GM23338 (cell line): ENCODE results near the gene NTN1.

Experiments
- CREB1 ChIP-seq: fragments of 250-450 bp; sonication (Bioruptor Pico); IDR thresholded peaks from 2 replicates; pipeline ENCODE4 v1.5.0; 2020; ENCODE audit warnings: low read depth, mild to moderate bottlenecking, moderate library complexity
- CTCF ChIP-seq, 2 experiments: fragments of 200-600 bp in 1 of 2; sonication (generic) in 1 of 2; conservative IDR thresholded peaks; 2 replicates each; pipeline versions ENCODE4 v1.5.1 to v1.6.1; 2016 to 2017; ENCODE audit warnings: antibody characterized with exemption in 2 of 2, low read depth in 2 of 2, mild to moderate bottlenecking in 2 of 2, moderate library complexity in 1 of 2
- ETS1 ChIP-seq: IDR thresholded peaks from 2 replicates; pipeline ENCODE4 v1.6.1; 2016; ENCODE audit warnings: antibody characterized with exemption
- EZH2 ChIP-seq: fragments of 200-600 bp; sonication (generic); IDR thresholded peaks from one replicate; pipeline ENCODE4 v1.8.0; 2017; ENCODE audit warnings: antibody characterized with exemption, mild to moderate bottlenecking, low read depth; ENCODE audit not compliant: unreplicated experiment
- EZH2phosphoT487 ChIP-seq: fragments of 200-600 bp; sonication (generic); IDR thresholded peaks from one replicate; pipeline ENCODE4 v1.8.1; 2018; ENCODE audit warnings: antibody characterized with exemption; ENCODE audit not compliant: unreplicated experiment
- JUNB ChIP-seq: IDR thresholded peaks from one replicate; pipeline ENCODE4 v1.6.1; 2016; ENCODE audit warnings: antibody characterized with exemption; ENCODE audit not compliant: unreplicated experiment
- NANOG ChIP-seq: IDR thresholded peaks from 2 replicates; pipeline ENCODE4 v1.6.1; 2016; ENCODE audit warnings: antibody characterized with exemption, borderline replicate concordance
- POLR2AphosphoS5 ChIP-seq: IDR thresholded peaks from 2 replicates; pipeline ENCODE4 v1.6.1; 2016; ENCODE audit warnings: antibody characterized with exemption, low read depth
- REST ChIP-seq: IDR thresholded peaks from one replicate; pipeline ENCODE4 v1.6.1; 2018; ENCODE audit warnings: antibody characterized with exemption; ENCODE audit not compliant: unreplicated experiment
- STAT1 ChIP-seq: IDR thresholded peaks from one replicate; pipeline ENCODE4 v1.6.1; 2016; ENCODE audit warnings: antibody characterized with exemption; ENCODE audit not compliant: unreplicated experiment
- ZNF114 ChIP-seq: fragments of 250-450 bp; sonication (Bioruptor Pico); IDR thresholded peaks from 2 replicates; pipeline ENCODE4 v1.5.0; 2020; ENCODE audit warnings: mild to moderate bottlenecking, moderate library complexity
- ZNF331 ChIP-seq: fragments of 250-450 bp; sonication (Bioruptor Pico); IDR thresholded peaks from 2 replicates; pipeline ENCODE4 v1.5.0; 2020; ENCODE audit warnings: low read depth, mild to moderate bottlenecking, moderate library complexity
- ZNF462 ChIP-seq: fragments of 250-450 bp; sonication (Bioruptor Pico); IDR thresholded peaks from 2 replicates; pipeline ENCODE4 v1.5.0; 2020; ENCODE audit warnings: mild to moderate bottlenecking, moderate library complexity

- TF ChIP-seq CTCF (conservative IDR thresholded peaks at IDR 0.05; ENCODE audit: low read depth in 2 of 2) (no peak), EZH2 (no peak), EZH2phosphoT487 (no peak), REST (no peak), STAT1 (no peak), ZNF114 (no peak), ETS1 (no peak), POLR2AphosphoS5 (no peak), JUNB (no peak), CREB1 (CRISPR knock-in tag) (no peak), ZNF331 (CRISPR knock-in tag) (no peak), NANOG (no peak), ZNF462 (CRISPR knock-in tag) (no peak)
These were observed 65.3 kb downstream of the NTN1 start for GRCh38 chr17:9086577-9086976.
